Measurements from ENCODE around the gene ACTN2.

DNA sequence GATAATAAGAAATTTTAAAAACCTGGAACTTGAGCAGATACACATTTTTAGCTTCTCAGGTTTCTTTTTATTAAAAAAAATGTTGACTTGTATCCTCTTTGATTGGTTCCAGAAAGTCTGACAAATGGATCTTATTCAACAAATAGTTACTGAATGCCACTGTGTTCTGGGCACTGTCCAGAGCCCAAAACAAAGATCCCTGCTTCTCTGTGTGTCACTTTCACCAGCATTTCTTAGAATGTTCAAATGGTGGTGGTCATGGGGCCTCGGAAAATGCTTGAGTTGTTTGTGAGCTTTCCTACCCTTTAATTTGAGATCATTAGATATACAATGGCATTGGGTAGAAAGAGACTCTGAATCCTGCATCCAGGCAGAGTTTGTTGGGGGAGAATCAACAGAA, 19.9 kb downstream of the ACTN2 start:
- TF ChIP-seq, protein P1, sequence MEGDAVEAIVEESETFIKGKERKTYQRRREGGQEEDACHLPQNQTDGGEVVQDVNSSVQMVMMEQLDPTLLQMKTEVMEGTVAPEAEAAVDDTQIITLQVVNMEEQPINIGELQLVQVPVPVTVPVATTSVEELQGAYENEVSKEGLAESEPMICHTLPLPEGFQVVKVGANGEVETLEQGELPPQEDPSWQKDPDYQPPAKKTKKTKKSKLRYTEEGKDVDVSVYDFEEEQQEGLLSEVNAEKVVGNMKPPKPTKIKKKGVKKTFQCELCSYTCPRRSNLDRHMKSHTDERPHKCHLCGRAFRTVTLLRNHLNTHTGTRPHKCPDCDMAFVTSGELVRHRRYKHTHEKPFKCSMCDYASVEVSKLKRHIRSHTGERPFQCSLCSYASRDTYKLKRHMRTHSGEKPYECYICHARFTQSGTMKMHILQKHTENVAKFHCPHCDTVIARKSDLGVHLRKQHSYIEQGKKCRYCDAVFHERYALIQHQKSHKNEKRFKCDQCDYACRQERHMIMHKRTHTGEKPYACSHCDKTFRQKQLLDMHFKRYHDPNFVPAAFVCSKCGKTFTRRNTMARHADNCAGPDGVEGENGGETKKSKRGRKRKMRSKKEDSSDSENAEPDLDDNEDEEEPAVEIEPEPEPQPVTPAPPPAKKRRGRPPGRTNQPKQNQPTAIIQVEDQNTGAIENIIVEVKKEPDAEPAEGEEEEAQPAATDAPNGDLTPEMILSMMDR (IDR thresholded peaks at IDR 0.05), result no peak
- no peak for TF ChIP-seq POLR2AphosphoS5 (IDR thresholded peaks at IDR 0.05)
